Nephron progenitor cell (in vitro differentiated cells): ENCODE data around the gene MRPL19.
A peak's percentile ranks its signal among the peaks of the same experiment; 100 is the strongest.

ENCODE experiments used
- DNase-seq: peaks from one replicate; pipeline ENCODE4 v3.0.0; 2021
- H3K27ac Mint-ChIP-seq: 2 replicates; pipeline ENCODE4 v1.8.0; 2021; ENCODE audit warnings: mild to moderate bottlenecking, moderate library complexity, mixed read lengths
- H3K27me3 Mint-ChIP-seq: 2 replicates; pipeline ENCODE4 v1.8.0; 2021; ENCODE audit warnings: mild to moderate bottlenecking, low read depth, mixed read lengths; ENCODE audit not compliant: poor library complexity
- H3K36me3 Mint-ChIP-seq: 2 replicates; pipeline ENCODE4 v1.8.0; 2021; ENCODE audit warnings: low read depth, mixed read lengths
- H3K4me1 Mint-ChIP-seq: 2 replicates; pipeline ENCODE4 v1.8.0; 2021; ENCODE audit warnings: mixed read lengths
- H3K4me3 Mint-ChIP-seq: 2 replicates; pipeline ENCODE4 v1.8.0; 2021; ENCODE audit warnings: mild to moderate bottlenecking, moderate library complexity, mixed read lengths
- H3K9me3 Mint-ChIP-seq: 2 replicates; pipeline ENCODE4 v1.8.0; 2021; ENCODE audit warnings: mild to moderate bottlenecking, moderate library complexity, mixed read lengths
- CTCF ChIP-seq: fragments of 200-600 bp; sonication (generic); IDR thresholded peaks from 2 replicates; pipeline ENCODE4 v1.5.0; 2021; ENCODE audit warnings: antibody characterized with exemption

Gene MRPL19

GRCh38 chr2:75722687-75723086 is 76.1 kb downstream of the MRPL19 start:
- Mint-ChIP-seq H3K27ac (no peak overlapping the region), H3K4me1 (no peaks in the 10 kb centered on the region), H3K9me3 (peaks cover 22% of the 10 kb centered on the region), H3K27me3 (peaks cover 2% of the 10 kb centered on the region), H3K4me3 (no peak overlapping the region), H3K36me3 (peaks cover 18% of the 10 kb centered on the region)
- no peak for DNase-seq
- no peak for TF ChIP-seq CTCF

- no peak for TF ChIP-seq CTCF
- H3K27ac Mint-ChIP-seq, result no peak overlapping the region
- peaks cover 5% of the 10 kb centered on the region for H3K9me3 Mint-ChIP-seq
- H3K27me3 Mint-ChIP-seq, result peaks cover 6% of the 10 kb centered on the region
- H3K36me3 Mint-ChIP-seq, result no peaks in the 10 kb centered on the region
- DNase-seq, result no peak
- H3K4me1 Mint-ChIP-seq, result no peaks in the 10 kb centered on the region
- H3K4me3 Mint-ChIP-seq, result no peak overlapping the region
These were observed 82.2 kb downstream of the MRPL19 start for GRCh38 chr2:75728614-75729419.

GRCh38 chr2:75729861-75730260 is 83.3 kb downstream of the MRPL19 start:
- Mint-ChIP-seq H3K27me3 (peaks cover 4% of the 10 kb centered on the region), H3K9me3 (peaks cover 4% of the 10 kb centered on the region), H3K36me3 (no peaks in the 10 kb centered on the region), H3K4me1 (no peaks in the 10 kb centered on the region), H3K27ac (no peak overlapping the region), H3K4me3 (no peak overlapping the region)
- TF ChIP-seq CTCF, result peak; percentile 22
- DNase-seq, result no peak

- Mint-ChIP-seq H3K27ac (no peak overlapping the region), H3K4me3 (no peak overlapping the region), H3K9me3 (peaks cover 4% of the 10 kb centered on the region), H3K36me3 (no peaks in the 10 kb centered on the region), H3K27me3 (peaks cover 4% of the 10 kb centered on the region), H3K4me1 (no peaks in the 10 kb centered on the region)
- DNase-seq, result no peak
- no peak for TF ChIP-seq CTCF
These were observed 89.7 kb downstream of the MRPL19 start for GRCh38 chr2:75736276-75736675.

- Mint-ChIP-seq H3K4me1 (no peaks in the 10 kb centered on the region), H3K27ac (no peak overlapping the region), H3K4me3 (no peak overlapping the region), H3K27me3 (no peaks in the 10 kb centered on the region), H3K36me3 (peaks cover 3% of the 10 kb centered on the region), H3K9me3 (peaks cover 18% of the 10 kb centered on the region)
- TF ChIP-seq CTCF, result no peak
- DNase-seq, result no peak
These were observed 91.4 kb downstream of the MRPL19 start for GRCh38 chr2:75737961-75738360.
